Measurements from ENCODE around the gene PRH2. TPM values are rescaled to one million over a fixed set of nuclear protein-coding genes. Genes with fewer than 3 reads are reported as not detected.

PRH2 gene
- total RNA-seq, 1 donor from 2014 or later = not detected

DNA sequence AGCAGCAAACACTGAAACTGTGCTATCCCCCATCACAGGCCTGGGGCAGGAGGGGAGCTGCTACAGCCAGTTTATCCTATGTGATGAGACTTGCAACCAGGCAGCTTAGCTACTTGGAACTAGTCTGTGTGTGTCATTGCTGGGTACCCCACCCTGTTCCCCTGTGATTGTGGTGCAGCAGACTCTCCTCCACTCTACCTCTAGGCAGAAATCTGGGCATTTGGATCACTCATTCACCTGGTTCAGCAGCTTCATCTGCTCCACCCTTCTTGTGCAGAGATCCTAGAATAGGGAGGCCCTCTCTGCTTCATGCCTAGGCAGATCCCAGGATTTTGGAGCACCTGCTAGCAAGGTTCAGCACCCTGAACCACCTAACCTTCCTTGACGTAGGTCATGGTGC lies 28.5 kb upstream of the PRH2 start:
- Histone ChIP-seq H3K9me3 (peaks cover 23% of the 10 kb centered on the region), H3K27me3 (no peaks in the 10 kb centered on the region), H3K27ac (no peak overlapping the region), H3K36me3 (no peaks in the 10 kb centered on the region), H3K4me3 (no peak overlapping the region), H3K4me1 (no peaks in the 10 kb centered on the region)
- no peak for TF ChIP-seq CTCF (IDR thresholded peaks at IDR 0.05)
- no peak for TF ChIP-seq POLR2AphosphoS5 (IDR thresholded peaks at IDR 0.05; ENCODE audit: insufficient read depth in 1 of 2, low read depth in 1 of 2)
- no peak for TF ChIP-seq POLR2A (IDR thresholded peaks at IDR 0.05)
- intact Hi-C loops (cut with DNase I) = no loop called here
- DNase-seq (ENCODE audit: extremely low spot score in 2 of 2) = no peak

GRCh38 chr12:10900972-10901371 lies 28.1 kb upstream of the PRH2 start:
- intact Hi-C loops (cut with DNase I) = no loop called here

DNA sequence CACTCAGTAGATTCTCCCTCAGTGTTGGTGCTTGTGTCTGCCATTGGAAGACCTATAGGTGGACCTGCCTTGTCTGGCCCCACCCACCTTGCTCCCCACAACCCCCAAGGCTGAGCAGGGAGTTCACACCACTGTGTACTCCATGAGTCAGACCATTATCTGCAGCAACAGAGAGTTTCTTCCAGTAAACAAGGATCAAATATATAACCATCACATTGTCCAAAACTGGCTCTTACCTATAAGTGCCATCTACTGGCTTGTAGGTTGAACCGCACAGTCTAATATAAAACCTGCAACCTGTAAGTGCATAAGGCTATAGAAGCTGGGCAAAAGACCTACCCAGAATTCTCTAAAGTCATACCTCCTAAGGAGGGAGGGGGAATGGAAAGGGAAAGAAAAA lies 27.6 kb upstream of the PRH2 start:
- TF ChIP-seq POLR2AphosphoS5 (IDR thresholded peaks at IDR 0.05; ENCODE audit: insufficient read depth in 1 of 2, low read depth in 1 of 2) = no peak
- no peak for TF ChIP-seq CTCF (IDR thresholded peaks at IDR 0.05)
- no peak for TF ChIP-seq POLR2A (IDR thresholded peaks at IDR 0.05)
- intact Hi-C loops (cut with DNase I) = no loop called here
- H3K4me3 ChIP-seq = no peak overlapping the region
- no peaks in the 10 kb centered on the region for H3K36me3 ChIP-seq
- peaks cover 23% of the 10 kb centered on the region for H3K9me3 ChIP-seq
- H3K4me1 ChIP-seq = no peaks in the 10 kb centered on the region
- DNase-seq (ENCODE audit: extremely low spot score in 2 of 2) = no peak
- no peaks in the 10 kb centered on the region for H3K27me3 ChIP-seq
- no peak overlapping the region for H3K27ac ChIP-seq

More at GRCh38 chr12:10900972-10901371, 28.1 kb upstream of the PRH2 start:
- Histone ChIP-seq H3K36me3 (no peaks in the 10 kb centered on the region), H3K27ac (no peak overlapping the region), H3K4me1 (no peaks in the 10 kb centered on the region), H3K27me3 (no peaks in the 10 kb centered on the region), H3K9me3 (peaks cover 23% of the 10 kb centered on the region), H3K4me3 (no peak overlapping the region)
- TF ChIP-seq POLR2A (IDR thresholded peaks at IDR 0.05) = no peak
- no peak for TF ChIP-seq CTCF (IDR thresholded peaks at IDR 0.05)
- TF ChIP-seq POLR2AphosphoS5 (IDR thresholded peaks at IDR 0.05; ENCODE audit: insufficient read depth in 1 of 2, low read depth in 1 of 2) = no peak
- no peak for DNase-seq (ENCODE audit: extremely low spot score in 2 of 2)

GRCh38 chr12:10904686-10905085 lies 24.4 kb upstream of the PRH2 start:
- Histone ChIP-seq H3K27me3 (no peaks in the 10 kb centered on the region), H3K4me3 (no peak overlapping the region), H3K36me3 (no peaks in the 10 kb centered on the region), H3K9me3 (peaks cover 23% of the 10 kb centered on the region), H3K4me1 (no peaks in the 10 kb centered on the region), H3K27ac (no peak overlapping the region)
- intact Hi-C loops (cut with DNase I) = no loop called here
- no peak for TF ChIP-seq CTCF (IDR thresholded peaks at IDR 0.05)
- TF ChIP-seq POLR2AphosphoS5 (IDR thresholded peaks at IDR 0.05; ENCODE audit: insufficient read depth in 1 of 2, low read depth in 1 of 2) = no peak
- TF ChIP-seq POLR2A (IDR thresholded peaks at IDR 0.05) = no peak
- DNase-seq (ENCODE audit: extremely low spot score in 2 of 2) = no peak

GRCh38 chr12:10909462-10909861 lies 19.6 kb upstream of the PRH2 start, which contains the start of gene TAS2R13:
Gene TAS2R13, minus strand, starts transcription at chr12:10909562. Its CDS starts 264 bp downstream, at chr12:10909298.
- Histone ChIP-seq H3K27me3 (no peaks in the 10 kb centered on the region), H3K9me3 (peaks cover 3% of the 10 kb centered on the region), H3K27ac (no peak within 1 kb of the TSS), H3K4me1 (no peaks in the 10 kb centered on the region), H3K4me3 (no peak within 1 kb of the TSS), H3K36me3 (no peaks in the 10 kb centered on the region)
- intact Hi-C loops (cut with DNase I) = no loop called here
- DNase-seq (ENCODE audit: extremely low spot score in 2 of 2) = no peak
- TF ChIP-seq CTCF (IDR thresholded peaks at IDR 0.05) = no peak
- no peak for TF ChIP-seq POLR2AphosphoS5 (IDR thresholded peaks at IDR 0.05; ENCODE audit: insufficient read depth in 1 of 2, low read depth in 1 of 2)
- TF ChIP-seq POLR2A (IDR thresholded peaks at IDR 0.05) = no peak

All from vagina (tissue), 2 donors.